IPS-NIHi7 (cell line): Measurements from ENCODE around the gene METRNL.
"Not testable (repeated sequence)": the region's sequence is repeated elsewhere in the genome, so short reads cannot be mapped to it uniquely, and the experiment has no call there.

Experiments
- DNase-seq: peaks from one replicate; pipeline ENCODE4 v3.0.0; 2012; ENCODE audit warnings: mixed read lengths; ENCODE audit errors: extremely low spot score

METRNL gene

DNA sequence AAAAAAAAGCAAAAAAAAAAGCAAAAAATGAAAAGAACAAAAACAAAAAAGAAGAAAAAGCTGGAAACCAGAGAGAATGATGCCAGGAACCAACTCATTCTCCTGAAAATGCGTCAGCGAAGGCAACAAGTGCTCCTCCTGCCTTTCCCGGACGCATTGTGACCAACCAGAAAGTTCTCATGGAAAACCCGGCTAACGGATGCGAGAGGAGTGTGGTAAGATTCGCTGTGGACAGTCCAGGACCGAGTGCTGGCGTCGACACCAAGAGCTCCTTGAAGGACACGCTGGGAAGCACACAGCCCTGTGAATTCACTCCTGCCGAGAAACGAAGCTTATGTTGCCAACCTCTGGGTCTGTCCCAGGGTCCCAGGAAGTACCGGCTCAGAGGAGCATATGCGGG is 43.4 kb downstream of the METRNL start:
- no peak for DNase-seq

DNA sequence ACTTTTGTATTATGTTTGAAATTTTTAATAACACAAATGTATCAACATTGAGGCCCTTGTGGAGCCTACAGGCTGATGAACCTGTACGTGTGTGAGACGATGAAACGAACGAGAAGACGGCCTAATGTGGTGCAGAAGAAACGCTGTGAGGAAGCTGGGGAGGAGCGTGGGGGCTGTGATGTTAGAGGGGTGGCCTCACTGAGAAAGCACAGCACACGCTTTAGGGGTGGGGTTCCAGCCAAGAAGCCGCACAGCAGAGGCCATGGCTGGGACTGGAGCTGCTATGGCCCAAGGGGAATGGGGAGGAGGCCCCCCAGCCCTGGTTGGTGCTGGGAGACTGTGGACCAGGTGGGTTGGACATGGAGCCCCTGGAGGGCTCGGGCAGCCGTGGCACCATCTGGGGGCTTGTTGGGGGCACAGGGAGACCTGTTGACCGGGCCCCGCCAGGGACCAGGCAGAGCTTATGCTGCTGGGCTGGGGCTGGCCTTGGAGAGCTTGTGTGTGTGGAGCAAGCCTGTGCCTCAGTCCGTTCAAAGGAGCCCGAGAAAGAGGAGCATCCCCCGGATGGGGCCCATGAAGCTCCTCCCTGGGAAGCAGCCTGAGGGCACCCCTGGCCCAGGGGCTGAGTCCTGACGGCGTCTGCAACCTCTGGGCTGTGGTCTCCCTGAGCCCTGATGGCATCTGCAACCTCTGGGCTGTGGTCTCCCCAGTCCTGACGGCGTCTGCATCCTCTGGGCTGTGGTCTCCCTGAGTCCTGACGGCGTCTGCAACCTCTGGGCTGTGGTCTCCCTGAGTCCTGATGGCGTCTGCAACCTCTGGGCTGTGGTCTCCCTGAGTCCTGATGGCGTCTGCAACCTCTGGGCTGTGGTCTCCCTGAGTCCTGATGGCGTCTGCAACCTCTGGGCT is 44.7 kb downstream of the METRNL start:
- no peak for DNase-seq

DNA sequence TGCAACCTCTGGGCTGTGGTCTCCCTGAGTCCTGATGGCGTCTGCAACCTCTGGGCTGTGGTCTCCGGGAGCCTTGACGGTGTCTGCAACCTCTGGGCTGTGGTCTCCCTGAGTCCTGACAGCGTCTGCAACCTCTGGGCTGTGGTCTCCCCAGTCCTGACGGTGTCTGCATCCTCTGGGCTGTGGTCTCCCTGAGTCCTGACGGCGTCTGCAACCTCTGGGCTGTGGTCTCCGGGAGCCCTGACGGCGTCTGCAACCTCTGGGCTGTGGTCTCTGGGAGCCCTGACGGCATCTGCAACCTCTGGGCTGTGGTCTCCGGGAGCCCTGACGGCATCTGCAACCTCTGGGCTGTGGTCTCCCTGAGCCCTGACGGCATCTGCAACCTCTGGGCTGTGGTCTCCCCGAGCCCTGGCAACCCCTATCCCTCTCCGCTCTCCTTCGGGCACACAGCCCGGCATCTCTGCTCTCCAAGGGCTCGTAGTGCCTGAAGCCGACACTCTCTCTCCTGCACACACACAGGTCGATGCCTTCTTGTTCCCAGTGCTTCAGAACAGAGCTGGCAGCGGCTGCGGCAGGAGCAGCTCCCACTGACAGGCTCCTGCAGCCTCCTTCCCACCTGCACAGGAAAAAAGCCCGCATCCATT is 45.6 kb downstream of the METRNL start:
- no peak for DNase-seq

DNA sequence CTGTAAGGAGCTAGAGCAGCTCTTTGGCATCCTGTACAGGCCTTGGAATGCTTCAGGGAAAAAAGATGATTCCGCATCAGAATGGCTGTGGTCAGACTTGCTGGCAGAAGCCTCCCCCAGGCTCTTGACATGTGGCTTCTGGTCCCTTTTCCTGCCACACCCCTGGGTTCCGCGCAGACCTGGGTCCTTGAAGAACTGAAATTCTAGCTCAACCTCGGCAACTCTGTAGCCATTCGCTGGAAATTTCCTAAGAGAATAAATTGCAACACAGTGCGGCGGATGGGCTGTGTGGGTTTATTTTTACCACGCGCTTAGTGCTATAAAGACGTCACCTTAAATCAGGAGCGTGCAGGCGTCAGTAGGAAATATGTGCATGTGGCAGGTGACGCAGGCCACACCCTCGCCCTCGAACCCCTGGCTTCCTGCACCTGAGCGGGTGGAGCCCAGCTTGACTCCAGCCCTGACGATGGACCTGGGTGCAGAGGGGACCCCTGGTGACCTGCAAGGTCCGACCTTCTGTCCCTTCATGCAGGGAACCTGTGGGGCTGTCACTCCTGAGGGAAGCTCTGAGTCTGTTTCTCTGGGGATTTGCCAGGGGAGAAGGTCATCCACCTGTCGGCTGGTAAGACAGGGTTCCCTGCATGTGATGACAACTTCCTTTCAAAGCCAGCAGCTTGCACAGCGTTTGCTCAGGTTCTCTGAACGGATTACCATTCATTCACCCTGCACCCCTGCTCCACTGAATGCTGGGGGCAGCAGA is 46.3 kb downstream of the METRNL start:
- DNase-seq = no peak

DNA sequence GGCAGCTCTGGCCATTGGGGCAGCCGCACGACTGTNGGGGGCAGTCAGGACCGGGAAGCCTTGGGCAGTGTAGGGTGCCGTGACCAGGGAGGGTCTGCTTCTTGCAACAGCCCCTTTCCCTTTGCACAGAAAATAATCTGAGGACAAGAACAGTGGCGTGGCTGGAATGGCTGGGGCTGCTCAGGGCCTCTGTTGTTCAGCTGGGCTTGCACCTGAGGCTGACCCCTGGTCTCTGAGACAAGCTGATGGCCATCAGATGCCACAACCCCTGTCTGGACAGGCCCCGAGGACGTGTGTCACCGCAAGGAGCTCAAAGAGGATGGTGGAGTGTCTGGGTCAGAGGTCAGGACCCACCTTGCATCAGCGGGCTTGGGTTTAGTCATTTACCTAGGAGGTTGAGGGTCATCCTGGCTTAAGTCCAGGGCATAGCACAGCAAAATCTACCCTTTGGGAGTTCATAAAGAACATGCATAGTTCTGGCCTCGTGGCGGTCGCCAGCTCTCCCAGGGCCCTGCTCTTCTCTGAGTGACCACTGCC is 46.9 kb downstream of the METRNL start:
- no peak for DNase-seq

DNA sequence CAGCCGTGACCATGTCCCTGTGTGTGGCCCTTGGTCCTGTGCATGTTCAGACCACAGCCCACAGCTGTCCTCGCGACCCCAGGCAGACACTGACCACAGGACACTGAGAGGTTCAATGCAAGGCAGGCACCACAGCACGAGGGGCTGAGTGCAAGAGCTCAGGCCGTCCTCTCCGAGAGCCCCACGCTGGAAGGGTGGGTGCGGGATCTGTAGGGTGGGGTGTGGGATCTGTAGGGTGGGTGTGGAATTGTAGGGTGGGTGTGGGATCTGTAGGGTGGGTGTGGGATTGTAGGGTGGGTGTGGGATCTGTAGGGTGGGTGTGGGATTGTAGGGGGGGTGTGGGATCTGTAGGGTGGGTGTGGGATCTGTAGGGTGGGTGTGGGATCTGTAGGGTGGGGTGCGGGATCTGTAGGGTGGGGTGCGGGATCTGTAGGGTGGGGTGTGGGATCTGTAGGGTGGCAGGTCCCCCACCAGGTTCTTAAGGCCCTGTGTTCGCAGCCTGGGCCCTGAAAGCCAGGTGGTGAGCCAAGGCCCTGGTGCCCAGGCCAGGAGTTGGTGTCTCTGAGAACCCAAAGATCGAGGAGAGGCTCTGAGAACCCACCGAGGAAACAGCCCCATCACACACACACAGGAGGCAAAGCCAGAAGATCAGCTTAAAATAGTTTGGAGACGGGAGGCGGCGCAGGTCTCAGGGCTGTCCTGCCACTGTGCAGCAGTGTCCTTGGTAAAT is 48.2 kb downstream of the METRNL start:
- no peak for DNase-seq

DNA sequence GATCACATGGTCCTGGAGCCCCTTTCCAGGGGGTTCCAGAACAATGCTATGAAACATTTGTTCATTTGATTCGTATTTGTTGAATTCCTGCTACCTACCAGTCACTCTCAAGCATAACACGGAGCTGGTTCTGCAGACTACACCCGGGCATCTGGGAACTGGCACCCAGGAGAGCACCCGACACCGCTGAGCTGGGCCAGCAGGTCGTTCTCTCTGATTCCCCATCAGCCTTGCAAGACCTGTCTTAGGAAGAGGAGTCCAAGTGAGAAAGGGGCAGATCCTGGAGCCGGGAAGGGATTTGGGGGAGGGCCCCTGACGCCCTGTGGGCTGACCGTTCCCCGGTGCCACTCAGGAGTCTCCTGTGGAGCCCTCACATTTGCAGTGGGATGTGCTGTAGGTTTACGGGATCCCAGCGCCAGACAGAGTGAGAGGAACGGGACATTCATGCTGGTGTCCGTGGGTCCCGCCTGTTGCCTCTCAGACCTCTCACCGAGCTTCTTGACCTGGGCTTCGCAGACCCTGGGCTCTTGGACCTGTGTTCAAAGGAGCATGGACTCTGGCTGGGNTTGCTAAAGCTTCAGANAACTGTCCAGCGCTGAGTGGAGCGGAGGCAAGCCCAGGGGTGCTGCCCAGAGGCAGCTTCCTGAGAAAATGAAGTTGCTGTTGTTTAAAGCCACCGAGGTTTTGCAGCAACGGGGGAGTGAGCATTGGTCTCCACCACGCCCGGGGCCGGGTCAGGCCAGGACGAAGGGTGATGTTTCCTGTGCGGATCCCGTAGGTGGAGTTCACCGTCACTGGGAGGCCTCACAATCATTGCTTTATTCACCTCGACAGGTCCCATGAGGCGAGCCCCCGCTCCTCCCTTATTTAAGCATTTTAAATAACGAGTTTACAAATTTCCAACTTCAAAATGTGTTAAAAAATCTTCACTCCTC is 49.2 kb downstream of the METRNL start:
- no peak for DNase-seq

DNA sequence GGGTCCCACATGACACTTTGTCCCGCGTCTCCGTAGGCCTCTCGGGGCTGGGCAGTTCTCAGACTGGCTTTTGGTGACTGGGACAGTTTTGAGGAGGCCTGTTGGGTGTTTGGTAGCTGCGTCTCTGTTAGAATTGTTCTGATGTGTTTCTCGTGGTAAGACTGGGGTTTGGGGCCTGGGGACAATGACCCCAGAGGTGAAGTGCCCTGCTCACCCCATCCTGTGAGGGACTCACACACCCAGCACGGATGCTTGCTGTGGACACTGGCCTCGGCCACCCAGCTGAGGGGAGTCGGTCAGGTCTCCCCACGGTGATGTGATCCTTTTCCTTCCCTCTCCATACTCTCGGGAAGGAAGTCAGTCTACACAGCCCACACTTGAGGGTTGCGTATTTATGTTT is 50.3 kb downstream of the METRNL start:
- no peak for DNase-seq

DNA sequence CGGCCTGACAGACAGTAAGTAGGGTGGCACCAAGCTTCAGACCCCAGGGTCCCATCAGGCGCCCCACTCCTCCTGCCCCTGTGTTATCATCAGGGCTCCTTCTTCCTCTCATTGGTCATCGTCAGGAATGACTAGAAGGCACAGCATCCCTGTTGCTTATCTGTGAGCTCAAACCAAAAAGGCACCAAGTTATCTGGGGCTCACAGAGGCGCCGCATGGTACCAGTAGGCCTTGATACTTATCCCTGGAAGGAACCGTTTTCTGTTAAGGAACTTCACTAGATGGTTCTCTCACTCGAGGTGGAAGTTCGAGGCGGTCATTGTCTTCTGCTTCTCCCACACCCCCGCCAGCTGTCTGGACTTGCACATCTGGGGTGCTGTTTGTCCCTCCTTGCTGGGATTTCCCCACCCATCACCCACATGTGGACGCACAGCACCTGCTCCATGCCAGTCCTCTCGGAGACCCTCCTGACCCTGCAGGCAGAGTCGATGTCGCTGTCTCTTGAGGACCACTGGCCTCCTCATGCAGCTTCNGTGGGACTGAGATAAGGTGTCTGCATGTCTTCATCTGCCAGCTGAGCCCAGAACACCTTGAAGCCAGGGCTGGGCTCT is 52.1 kb downstream of the METRNL start:
- no peak for DNase-seq

DNA sequence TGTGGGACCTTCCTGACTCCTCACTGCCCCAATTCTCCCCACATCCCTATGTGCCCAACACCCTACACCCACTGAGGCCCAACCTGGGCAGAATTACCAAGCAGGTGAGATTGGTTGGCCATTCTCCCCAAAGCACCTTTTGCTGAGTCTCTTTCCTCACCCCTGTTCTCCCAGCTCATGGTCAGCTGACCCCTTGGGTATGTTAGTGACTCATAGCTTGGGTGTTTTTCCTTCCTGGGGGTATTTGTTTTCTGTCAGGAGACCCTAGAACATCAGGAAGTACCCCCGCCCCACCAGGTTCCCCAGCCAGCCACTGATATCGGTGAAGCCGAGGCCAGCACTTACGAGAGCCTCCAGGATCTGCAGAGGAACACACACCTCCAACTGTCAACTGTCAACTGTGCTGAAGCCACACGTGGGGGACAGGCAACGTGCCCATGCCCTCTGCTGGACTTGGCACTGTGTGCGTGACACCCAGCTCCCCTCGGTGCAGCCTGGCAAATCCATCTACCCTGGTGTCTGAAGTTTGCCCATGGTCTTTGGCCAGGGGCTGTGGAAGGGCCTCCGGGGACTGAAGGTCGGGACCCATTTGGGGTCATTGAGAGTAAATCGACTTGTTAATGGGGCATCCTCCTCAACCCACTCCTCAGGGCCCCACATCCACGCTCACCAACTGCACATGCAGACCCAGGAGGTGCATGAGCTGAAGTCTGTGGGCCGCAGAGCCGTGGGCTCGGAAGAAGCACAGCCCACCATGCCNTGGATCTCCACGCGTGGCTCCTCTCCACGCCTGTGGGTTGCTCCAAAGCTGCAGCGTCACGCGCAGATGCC is 53.1 kb downstream of the METRNL start:
- DNase-seq = no peak

DNA sequence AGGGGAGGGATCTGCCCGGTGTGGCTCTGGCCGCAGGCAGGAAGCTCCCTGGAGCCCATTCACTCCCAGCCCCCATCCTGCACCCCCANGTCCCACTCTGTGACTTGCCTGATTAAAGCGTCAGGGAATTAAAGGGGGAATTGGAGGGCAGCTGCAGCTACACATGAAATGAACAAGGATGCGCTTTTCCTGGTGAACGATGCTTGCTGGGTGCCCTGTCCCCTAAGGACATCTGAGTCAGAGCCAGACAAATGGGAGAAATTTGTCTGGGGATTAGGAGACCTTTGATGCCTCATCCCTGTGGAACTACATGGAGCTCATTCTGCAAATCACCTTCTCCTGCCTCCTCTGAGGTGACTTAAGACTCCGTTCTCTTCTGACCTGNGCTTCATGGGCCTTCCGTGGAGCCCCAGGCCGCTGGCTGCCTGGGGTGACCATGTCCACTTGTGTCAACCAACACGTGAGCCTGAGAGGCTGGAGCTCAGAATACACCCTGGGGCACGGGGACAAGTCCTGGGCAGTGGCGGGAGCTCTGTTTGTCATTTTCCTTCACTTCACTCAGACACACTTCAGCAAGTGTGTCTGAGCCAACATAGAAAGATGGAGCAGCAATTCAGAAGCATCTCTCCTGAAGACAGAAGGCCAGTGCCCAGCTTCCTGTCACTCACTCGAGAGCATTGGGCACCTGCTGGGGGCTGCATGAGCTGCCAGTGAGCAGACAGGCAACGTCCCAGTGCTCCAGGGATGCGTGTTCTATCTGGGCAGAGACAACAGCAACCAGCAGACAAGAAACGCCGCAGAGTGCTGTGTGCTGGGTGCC is 54.1 kb downstream of the METRNL start:
- no peak for DNase-seq

DNA sequence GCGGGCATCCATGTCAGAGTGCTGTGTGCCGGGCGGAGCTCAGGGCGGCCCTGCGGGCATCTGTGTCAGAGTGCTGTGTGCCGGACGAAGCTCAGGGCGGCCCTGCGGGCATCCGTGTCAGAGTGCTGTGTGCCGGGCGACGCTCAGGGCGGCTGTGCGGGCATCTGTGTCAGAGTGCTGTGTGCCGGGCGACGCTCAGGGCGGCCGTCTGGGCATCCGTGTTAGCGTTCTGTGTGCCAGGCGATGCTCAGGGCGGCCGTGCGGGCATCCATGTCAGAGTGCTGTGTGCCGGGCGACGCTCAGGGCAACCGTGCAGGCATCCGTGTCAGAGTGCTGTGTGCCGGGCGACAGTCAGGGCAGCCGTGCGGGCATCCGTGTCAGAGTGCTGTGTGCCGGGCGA is 55.0 kb downstream of the METRNL start:
- not testable (repeated sequence) for DNase-seq

DNA sequence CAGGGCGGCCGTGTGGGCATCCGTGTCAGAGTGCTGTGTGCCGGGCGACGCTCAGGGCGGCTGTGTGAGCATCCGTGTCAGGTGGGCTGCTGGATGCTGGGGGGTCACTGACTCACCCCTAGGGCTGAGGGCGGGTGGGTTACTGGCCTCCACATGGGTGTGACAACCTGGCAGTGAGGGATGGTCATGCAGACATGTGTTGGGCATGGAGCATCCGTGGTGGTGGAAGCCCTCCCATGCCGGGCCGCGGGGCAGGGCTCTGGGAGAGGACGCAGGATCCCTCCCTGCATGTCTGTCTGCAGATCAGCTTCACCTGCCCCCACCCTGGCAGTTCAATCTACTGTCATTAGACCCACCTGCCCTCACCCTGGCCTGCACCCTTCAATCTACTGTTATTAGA is 56.3 kb downstream of the METRNL start:
- no peak for DNase-seq

DNA sequence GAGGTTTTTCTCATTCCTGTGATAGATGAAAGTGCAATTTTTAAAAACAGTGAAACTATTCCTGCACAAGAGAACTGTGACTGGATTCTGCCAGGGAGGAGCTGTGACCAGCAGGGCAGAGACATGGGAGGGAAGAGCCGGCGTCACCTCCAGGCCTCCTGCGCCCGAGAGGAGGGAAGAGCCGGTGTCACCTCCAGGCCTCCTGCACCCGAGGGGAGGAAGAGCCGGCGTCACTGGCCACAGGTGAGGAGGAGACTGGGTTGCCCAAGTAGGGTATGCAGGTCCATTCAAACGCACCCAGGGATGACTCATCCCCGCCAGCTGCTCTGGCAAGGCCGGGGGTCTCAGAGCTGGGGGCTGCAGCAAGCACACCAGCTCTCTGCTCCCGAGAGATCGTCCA is 56.7 kb downstream of the METRNL start:
- DNase-seq = no peak

DNA sequence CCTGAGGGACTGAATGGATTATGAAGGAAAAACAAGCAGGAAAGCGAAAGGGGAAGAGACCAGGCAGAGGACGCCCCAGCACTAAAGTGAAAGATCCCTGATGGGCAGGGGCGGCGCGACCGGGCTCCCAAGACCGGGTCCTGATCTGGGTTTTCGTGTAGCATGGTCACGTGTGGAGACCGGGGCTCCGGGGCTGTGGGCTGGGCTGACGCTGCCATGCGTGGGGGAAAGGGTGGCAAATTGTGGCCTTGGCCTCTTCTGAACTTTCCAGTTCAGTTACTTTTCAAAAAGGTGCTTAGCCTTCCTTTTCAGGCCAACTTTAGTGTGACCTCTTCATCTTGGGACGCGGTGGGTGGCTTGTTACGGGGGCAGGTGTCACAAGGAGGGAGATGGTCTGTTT is 57.5 kb downstream of the METRNL start:
- DNase-seq = no peak

DNA sequence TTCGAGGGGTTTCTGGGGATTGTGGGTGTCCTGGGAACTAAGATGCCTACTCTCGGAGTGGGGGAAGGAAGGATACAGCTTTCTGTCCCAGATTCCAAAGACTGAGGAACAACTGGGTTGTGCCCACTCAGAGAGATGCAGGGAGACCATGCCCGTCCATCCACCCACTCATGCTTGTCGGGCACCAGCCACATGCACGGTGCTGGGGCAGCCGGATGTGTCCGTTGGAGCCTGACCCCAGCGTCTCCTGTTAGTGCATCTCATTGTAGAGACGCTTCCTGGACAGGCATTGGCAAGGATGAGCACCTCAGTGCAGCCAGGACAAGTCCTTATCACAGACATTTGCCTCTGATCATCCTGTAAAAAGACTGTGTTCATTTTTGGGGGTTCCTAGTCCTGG is 58.1 kb downstream of the METRNL start:
- no peak for DNase-seq

DNA sequence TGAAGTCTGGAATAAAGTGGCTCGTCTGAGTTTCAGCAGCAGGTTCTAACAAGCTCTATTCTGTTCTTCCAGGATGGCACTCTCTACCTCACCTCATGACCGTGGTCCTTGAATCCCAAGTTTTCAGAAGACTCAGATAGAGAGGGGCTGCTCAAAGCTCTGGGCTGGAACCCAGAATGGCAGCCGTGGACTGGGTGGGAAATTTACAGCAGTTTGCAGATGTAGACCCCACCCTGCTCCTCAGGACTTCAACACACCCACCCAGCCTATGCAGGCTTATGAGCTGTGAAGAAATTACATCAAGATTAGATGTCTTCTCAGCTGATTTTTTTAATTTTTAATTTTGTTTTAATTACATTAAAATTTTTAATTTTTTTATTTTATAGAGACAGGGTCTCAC is 59.4 kb downstream of the METRNL start:
- DNase-seq = no peak

DNA sequence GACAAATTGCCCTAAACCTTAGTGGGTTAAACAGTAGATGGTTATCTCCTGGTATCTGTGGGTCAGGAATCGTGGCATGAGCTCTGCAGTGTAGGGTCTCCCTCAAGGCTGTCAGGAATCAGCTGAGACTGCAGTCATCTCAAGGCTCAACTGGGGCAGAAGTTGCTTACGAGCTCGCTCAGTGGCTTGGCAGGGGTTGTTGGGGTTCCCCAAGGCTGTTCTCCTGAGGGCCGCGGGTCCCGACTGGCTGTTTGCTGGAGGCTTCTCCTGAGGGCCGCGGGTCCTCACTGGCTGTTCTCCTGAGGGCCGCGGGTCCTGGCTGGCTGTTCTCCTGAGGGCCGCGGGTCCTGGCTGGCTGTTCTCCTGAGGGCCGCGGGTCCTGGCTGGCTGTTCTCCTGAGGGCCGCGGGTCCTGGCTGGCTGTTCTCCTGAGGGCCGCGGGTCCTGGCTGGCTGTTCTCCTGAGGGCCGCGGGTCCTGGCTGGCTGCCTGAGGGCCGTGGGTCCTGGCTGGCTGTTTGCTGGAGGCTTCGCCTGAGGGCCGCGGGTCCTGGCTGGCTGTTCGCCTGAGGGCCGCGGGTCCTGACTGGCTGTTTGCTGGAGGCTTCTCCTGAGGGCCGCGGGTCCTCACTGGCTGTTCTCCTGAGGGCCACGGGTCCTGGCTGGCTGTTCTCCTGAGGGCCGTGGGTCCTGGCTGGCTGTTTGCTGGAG is 60.3 kb downstream of the METRNL start:
- DNase-seq = not testable (repeated sequence)
